ENCODE data around the gene TNFAIP3. TPM values are rescaled to one million over a fixed set of nuclear protein-coding genes. Genes with fewer than 3 reads are reported as not detected.

Gene TNFAIP3
- total and polyA plus RNA-seq, 2 of the 8 experiments (the other 6 are each of a cell fraction or from before 2014, with no cell fraction given): 1.6 to 2.0 TPM

GRCh38 chr6:137915790-137916189, 48.7 kb downstream of the TNFAIP3 start (continued):
- TF ChIP-seq CHD7 (IDR thresholded peaks at IDR 0.05; ENCODE audit: insufficient replicate concordance, low read length): no peak
- TF ChIP-seq SIRT6 (IDR thresholded peaks at IDR 0.05; ENCODE audit: low read length): no peak
- TF ChIP-seq POU5F1 (IDR thresholded peaks at IDR 0.05; ENCODE audit: low read depth, low read length): no peak
- TF ChIP-seq JUN (IDR thresholded peaks at IDR 0.05; ENCODE audit: low read depth, low read length): no peak
- TF ChIP-seq YY1 (IDR thresholded peaks at IDR 0.05; ENCODE audit: low read depth, low read length): no peak
- no peak for TF ChIP-seq MAX (IDR thresholded peaks at IDR 0.05)
